Effector memory CD8-positive, alpha-beta T cell (primary cell): ENCODE measurements around the gene CCDC78.

Experiments used
- ATAC-seq: fragments of 150-1000 bp; cut with Tn5 transposase; replicated peaks from 2 replicates; pipeline ENCODE4 v1.10.0; 2021; ENCODE audit warnings: mild to moderate bottlenecking, moderate library complexity
- DNase-seq, 3 experiments: peaks; one replicate each; pipeline ENCODE4 v3.0.0; 2021
- H3K27ac Mint-ChIP-seq, 2 donors: one replicate each; pipeline ENCODE4 v1.8.0; 2022; ENCODE audit warnings: mild to moderate bottlenecking in 2 of 2, mixed read lengths in 2 of 2, moderate library complexity in 2 of 2
- H3K27me3 Mint-ChIP-seq, 2 donors: one replicate each; pipeline ENCODE4 v1.8.0; 2022; ENCODE audit warnings: mixed read lengths in 2 of 2
- H3K36me3 Mint-ChIP-seq: one replicate; pipeline ENCODE4 v1.8.0; 2022; ENCODE audit warnings: mild to moderate bottlenecking, moderate library complexity, mixed read lengths; ENCODE audit not compliant: insufficient read depth
- H3K4me1 Mint-ChIP-seq, 2 donors: one replicate each; pipeline ENCODE4 v1.8.0; 2022; ENCODE audit warnings: low read depth in 2 of 2, mixed read lengths in 2 of 2
- H3K4me3 Mint-ChIP-seq, 2 donors: one replicate each; pipeline ENCODE4 v1.8.0; 2022; ENCODE audit warnings: mild to moderate bottlenecking in 2 of 2, mixed read lengths in 2 of 2, moderate library complexity in 2 of 2
- H3K9me3 Mint-ChIP-seq, 2 donors: one replicate each; pipeline ENCODE4 v1.8.0; 2022; ENCODE audit warnings: mixed read lengths in 2 of 2

The CCDC78 gene

DNA sequence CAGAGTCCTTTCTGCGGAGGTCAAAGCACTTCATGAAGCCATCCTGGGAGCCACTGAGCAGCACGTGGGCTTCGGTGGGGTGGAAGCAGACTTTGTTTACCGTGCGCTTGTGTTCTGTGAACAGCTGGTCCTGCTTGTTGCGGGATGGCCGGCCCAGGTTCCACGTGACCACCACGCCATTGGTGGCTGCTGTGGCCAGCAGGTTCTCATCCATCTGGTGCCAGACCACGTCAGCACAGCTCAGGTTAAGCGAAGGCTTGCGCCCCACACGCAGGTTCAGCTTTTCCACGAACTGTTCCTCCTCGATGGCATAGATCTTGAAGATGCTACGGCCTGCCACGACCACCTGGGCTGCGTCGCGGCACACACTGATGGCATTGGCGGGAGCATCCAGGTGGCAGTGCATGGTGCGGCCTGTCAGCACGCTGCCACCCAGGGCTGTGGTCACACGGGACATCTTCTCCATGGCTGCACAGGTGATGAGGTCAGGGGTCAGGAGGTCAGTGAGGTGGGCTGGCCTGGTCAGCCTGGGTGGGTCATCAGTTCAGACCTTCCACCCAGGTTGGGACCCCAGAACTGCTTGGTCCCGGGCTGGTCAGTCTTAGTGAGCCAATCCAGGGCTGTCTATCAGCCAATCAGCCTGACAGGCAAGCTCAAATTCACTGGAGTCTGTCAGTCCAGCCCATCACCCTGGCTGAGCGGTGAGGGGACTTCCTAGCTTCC, 36.9 kb downstream of the CCDC78 start:
- peak overlapping the region; percentile 89 to 91 for H3K27ac Mint-ChIP-seq
- H3K27me3 Mint-ChIP-seq = no peaks in the 10 kb centered on the region
- peaks cover 9% of the 10 kb centered on the region for H3K36me3 Mint-ChIP-seq
- no peaks in the 10 kb centered on the region for H3K9me3 Mint-ChIP-seq
- ATAC-seq (no peak), DNase-seq (no peak)
- H3K4me1 Mint-ChIP-seq = peaks cover 11 to 25% of the 10 kb centered on the region in 2 donors
- H3K4me3 Mint-ChIP-seq = peak overlapping the region; percentile 87 to 90

DNA sequence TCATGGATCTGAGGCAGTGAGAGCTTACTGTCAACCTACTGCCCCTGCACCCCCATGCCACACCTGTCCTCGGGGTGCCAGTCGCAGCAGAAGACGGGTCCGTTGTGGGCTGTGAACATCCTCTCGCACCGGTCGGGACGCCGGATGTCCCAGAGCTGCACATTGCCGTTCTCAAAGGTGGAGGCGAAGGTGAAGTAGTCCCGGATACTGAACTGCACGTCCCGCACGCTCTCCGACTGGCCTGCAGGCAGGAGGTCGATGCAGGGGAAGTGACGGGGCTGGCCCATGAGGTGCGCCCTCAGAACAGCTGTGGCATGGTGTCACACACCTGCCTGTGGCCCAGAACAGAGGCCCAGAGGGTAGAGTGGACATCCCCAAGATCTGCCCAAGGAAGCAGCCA, 38.7 kb downstream of the CCDC78 start:
- Mint-ChIP-seq H3K27ac (no peak overlapping the region), H3K4me3 (peak overlapping the region in 1 of 2 donors; percentile 90), H3K27me3 (no peaks in the 10 kb centered on the region), H3K4me1 (peaks cover 11 to 28% of the 10 kb centered on the region in 2 donors), H3K36me3 (peaks cover 25% of the 10 kb centered on the region), H3K9me3 (no peaks in the 10 kb centered on the region)
- no peak for ATAC-seq
- no peak for DNase-seq

DNA sequence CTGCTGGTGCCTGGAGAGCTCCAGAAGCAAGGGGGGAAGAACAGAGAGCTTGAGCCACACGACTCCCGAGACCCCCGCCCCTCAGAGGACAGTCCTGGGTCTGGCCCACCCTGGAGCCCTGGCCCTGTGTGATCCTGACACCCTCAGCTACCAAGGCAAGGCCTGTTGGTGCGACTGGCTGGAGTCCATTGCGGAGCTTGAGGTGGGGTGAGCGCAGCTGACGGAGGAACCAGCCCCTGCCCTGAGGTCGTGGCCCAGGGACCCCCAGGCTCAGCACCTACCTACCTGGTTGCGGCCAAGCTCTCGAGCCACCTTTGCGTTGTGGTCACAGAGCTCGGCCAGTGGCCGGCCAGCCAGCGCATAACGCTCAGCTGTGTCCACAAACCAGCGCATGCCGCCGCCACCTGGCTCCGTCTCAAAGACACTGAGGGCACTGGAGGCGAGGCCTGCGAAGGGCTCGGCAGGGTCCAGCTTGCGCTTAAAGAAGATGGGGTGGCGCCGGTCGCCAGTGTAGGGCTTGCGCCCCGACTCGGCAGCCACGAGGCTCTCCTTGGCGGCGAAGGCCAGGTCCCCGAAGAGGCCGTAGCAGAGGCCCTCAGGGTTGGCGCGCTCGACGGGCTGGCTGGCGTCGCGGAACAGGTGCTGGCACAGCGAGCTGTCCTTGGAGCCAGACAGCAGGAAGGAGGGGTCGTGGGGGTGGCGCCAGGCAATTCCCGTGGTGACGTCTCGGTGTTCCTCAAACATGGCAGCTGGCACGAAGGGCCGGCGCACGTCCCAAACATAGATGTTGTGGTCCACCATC, 39.6 kb downstream of the CCDC78 start:
- no peak for DNase-seq
- H3K9me3 Mint-ChIP-seq = no peaks in the 10 kb centered on the region
- no peak for ATAC-seq
- H3K27ac Mint-ChIP-seq = no peak overlapping the region
- no peak overlapping the region for H3K4me3 Mint-ChIP-seq
- H3K36me3 Mint-ChIP-seq = peaks cover 34% of the 10 kb centered on the region
- peaks cover 13 to 35% of the 10 kb centered on the region in 2 donors for H3K4me1 Mint-ChIP-seq
- no peaks in the 10 kb centered on the region for H3K27me3 Mint-ChIP-seq

DNA sequence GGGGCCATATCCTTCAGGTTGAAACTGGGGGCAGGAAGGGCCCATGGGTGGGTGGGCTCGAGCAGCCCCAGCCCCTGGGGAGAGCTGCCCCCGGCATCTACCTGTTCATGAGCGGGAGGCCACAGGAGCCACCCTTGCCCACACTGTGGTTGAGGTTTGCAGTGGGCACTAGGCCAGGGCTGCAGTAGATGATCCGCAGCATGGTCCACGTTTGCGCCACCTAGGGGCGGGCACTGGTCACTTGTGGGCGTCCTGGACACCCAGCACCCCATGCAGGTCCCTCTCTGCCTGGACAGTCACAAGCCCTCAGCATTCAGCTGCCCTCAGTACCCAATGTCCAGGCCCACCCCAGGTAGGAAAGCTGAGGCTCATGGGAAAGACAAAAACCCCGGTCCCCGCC, 40.3 kb downstream of the CCDC78 start:
- H3K4me3 Mint-ChIP-seq = peak overlapping the region; percentile 55 to 65
- H3K4me1 Mint-ChIP-seq = peaks cover 10 to 42% of the 10 kb centered on the region in 2 donors
- H3K27me3 Mint-ChIP-seq = no peaks in the 10 kb centered on the region
- ATAC-seq (no peak), DNase-seq (no peak)
- H3K27ac Mint-ChIP-seq = peak overlapping the region in 1 of 2 donors; percentile 78
- H3K9me3 Mint-ChIP-seq = no peaks in the 10 kb centered on the region
- peaks cover 37% of the 10 kb centered on the region for H3K36me3 Mint-ChIP-seq

DNA sequence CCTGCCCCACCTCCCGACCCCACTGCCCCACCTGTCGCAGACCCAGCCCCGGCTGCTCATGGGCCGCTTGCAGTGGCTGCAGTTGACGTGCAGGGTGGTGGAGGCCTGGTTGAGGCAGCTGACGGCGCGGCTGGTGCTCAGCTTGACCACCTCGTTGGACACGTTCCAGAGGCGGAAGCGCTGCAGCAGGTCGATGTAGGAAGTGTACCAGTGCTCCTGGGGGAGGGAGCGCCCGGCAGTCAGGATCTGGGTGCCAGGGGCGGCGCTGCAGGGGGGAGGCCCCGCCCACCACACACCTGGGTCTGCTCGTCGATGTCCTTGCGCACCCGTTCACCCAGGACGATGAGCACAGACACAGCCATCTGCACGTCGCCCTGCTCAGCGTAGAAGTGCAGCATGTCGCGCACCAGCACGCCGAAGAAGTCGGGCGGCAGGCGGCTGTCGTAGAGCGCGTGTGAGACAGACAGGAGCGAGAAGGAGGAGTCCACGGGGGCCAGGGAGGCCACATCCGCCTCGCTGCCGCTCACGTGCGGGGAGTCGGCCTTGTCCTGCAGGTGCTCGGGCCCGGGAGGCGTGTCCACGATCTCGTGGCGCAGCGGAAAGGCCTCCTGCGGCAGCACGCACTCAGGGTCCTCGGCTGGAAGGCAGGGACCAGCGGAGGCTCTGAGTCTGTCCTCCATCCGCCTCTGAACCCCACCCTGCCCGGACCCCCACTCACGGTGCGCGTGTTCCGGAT, 41.1 kb downstream of the CCDC78 start:
- H3K4me3 Mint-ChIP-seq = peak overlapping the region in 1 of 2 donors; percentile 65
- ATAC-seq (no peak), DNase-seq (no peak)
- H3K36me3 Mint-ChIP-seq = peaks cover 35% of the 10 kb centered on the region
- H3K27me3 Mint-ChIP-seq = no peaks in the 10 kb centered on the region
- H3K27ac Mint-ChIP-seq = peak overlapping the region in 1 of 2 donors; percentile 83
- H3K9me3 Mint-ChIP-seq = no peaks in the 10 kb centered on the region
- peaks cover 5 to 41% of the 10 kb centered on the region in 2 donors for H3K4me1 Mint-ChIP-seq

DNA sequence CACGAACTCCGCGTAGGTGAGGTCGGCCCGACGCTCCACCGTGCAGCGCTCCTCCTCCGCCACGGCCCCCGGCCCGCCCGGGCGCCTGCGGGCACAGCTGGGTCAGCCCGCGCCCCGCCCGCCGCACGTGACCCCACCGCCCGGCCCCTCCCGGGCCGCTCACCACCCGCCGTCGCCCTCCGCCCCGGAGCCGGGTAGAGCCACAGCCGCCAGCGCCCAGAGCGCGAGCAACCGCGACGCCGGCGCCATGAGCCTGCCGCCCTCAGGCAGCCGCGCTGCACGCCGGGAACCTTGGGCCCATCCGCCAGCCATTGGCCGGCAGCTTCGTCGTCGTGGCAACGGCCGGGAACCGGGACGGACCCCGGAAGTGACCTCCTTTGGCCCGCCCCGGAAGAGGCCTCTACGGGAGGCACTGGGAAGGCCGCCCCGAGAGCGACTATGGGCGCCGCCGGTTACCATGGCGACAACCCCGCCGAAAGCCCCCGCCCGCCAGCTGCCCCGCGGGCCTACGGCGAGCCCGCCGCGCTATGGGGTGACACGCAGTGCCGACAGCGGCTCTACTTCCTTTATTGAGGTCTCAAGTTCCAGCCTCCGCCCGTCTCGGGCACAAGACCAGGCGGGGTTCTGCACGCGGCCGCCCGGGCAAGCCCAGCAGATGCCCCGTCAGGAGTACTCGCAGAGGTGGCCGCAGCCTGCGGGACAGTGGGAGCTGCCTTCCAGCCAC, 42.0 kb downstream of the CCDC78 start, which contains the start of gene JMJD8:
JMJD8 (minus strand) TSS at position 264 of the 724 bp plus-strand sequence; CDS start at position 249, 15 bp downstream.
- Mint-ChIP-seq H3K9me3 (no peaks in the 10 kb centered on the region), H3K36me3 (peaks cover 35% of the 10 kb centered on the region), H3K4me1 (peaks cover 7 to 35% of the 10 kb centered on the region in 2 donors), H3K27ac (peak within 1 kb of the TSS; percentile 75 to 83), H3K27me3 (no peaks in the 10 kb centered on the region), H3K4me3 (peak within 1 kb of the TSS; percentile 75 to 78)
- DNase-seq = peak; percentile 91 to 96 (median 94)
- ATAC-seq = peak; percentile 76

DNA sequence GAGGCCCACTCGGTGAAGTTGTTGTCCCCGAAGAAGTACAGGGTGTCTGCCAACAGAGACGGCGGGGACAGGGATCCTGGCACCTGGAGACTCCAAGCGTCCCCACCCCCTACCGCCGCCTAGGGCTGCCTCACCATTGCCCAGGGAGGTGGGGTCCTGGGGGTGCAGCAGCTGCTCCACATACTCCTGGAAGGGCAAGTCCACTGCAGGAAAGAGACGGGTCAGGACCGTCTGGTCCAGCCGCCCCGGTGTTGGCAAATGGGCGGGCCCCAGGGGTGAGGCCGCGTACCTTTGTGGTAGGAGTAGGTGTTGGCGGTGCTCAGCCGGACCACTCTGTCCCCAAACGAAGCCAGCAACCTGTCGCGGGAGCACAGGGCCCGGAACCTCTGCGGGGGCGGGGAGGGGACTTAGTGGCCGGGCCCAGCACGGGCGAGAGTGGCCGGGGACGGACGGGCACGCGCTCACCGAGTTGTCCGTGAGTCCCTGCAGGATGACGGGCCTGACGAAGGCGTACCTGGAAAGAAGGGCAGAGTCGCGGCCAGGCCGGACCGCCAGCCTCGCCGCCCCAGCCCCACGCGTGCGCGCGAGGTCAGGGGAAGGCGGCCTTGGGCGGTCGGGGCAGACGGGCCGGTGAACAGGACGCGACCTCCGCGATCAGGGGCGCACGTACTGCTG, 42.7 kb downstream of the CCDC78 start:
- H3K27ac Mint-ChIP-seq = peak overlapping the region; percentile 65 to 83
- no peak for DNase-seq
- no peaks in the 10 kb centered on the region for H3K9me3 Mint-ChIP-seq

DNA sequence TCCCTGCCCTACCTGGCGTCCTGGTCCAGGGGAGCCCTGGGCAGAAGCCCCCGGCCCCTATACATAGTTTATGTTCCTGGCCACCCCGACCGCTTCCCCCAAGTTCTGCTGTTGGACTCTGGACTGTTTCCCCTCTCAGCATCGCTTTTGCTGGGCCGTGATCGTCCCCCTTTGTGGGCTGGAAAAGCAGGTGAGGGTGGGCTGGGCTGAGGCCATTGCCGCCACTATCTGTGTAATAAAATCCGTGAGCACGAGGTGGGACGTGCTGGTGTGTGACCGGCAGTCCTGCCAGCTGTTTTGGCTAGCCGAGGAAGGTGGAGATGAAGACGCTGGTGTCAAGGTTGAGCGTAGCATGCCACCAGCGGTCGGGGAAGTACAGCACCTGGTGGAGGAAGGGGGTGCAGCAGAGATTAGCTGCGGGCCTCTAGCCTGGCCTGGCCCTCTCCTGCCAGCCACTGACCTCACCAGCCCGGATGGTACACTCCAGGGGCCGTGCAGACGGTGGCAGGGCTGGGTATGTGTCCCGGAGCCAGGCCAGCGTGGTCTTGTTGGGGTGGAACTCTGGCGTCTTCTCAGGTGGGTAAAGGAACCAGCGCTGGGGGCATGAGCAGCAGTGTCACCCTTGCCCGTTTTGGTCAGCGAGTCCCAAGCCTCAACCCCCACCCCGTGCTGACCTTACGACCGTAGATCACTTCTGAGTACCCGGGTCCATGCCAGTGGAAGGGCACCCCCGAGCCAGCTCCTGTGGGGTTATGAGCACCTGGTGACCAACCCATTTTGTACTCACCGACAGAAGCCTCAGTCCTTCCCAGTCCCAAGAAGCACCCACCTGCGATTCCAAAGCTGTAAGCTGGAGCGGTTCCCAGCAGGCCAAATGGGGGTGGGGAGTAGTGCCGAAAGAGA, 43.5 kb downstream of the CCDC78 start:
- Mint-ChIP-seq H3K27ac (peak overlapping the region; percentile 65 to 83), H3K36me3 (peaks cover 35% of the 10 kb centered on the region), H3K4me1 (peaks cover 7 to 35% of the 10 kb centered on the region in 2 donors), H3K9me3 (no peaks in the 10 kb centered on the region), H3K27me3 (no peaks in the 10 kb centered on the region), H3K4me3 (peak overlapping the region; percentile 75 to 78)
- no peak for DNase-seq
- ATAC-seq = no peak

More for the DNA sequence above, 42.7 kb downstream of the CCDC78 start:
- no peaks in the 10 kb centered on the region for H3K27me3 Mint-ChIP-seq
- ATAC-seq = no peak
- H3K36me3 Mint-ChIP-seq = peaks cover 35% of the 10 kb centered on the region
- H3K4me1 Mint-ChIP-seq = peaks cover 7 to 35% of the 10 kb centered on the region in 2 donors
- peak overlapping the region; percentile 75 to 78 for H3K4me3 Mint-ChIP-seq

DNA sequence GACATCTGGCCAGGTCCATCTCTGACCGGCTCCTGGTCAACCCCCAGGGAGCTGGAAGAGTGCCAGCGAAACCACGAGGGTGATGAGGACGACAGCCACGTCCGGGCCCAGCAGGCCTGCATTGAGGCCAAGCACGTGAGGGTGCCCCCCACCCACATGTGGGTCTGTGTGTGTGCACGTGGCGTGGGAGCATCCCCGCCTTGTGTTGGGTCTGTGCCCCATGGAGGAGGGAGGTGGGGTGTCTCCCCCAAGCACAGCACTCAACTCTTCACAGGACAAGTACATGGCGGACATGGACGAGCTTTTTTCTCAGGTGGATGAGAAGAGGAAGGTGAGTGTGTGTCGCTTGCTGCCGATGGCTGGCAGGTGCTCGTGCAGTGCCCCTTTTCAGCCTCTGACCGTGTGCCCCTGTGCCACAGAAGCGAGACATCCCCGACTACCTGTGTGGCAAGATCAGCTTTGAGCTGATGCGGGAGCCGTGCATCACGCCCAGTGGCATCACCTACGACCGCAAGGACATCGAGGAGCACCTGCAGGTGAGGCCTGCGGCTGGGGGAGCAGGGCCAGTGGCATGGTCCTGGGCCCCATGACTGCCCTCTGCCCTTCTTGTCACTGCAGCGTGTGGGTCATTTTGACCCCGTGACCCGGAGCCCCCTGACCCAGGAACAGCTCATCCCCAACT, 44.4 kb downstream of the CCDC78 start:
- Mint-ChIP-seq H3K27me3 (no peaks in the 10 kb centered on the region), H3K9me3 (no peaks in the 10 kb centered on the region), H3K36me3 (peaks cover 35% of the 10 kb centered on the region), H3K4me1 (peaks cover 7 to 36% of the 10 kb centered on the region in 2 donors), H3K27ac (peak overlapping the region in 1 of 2 donors; percentile 32), H3K4me3 (peak overlapping the region; percentile 75 to 78)
- no peak for ATAC-seq
- no peak for DNase-seq

DNA sequence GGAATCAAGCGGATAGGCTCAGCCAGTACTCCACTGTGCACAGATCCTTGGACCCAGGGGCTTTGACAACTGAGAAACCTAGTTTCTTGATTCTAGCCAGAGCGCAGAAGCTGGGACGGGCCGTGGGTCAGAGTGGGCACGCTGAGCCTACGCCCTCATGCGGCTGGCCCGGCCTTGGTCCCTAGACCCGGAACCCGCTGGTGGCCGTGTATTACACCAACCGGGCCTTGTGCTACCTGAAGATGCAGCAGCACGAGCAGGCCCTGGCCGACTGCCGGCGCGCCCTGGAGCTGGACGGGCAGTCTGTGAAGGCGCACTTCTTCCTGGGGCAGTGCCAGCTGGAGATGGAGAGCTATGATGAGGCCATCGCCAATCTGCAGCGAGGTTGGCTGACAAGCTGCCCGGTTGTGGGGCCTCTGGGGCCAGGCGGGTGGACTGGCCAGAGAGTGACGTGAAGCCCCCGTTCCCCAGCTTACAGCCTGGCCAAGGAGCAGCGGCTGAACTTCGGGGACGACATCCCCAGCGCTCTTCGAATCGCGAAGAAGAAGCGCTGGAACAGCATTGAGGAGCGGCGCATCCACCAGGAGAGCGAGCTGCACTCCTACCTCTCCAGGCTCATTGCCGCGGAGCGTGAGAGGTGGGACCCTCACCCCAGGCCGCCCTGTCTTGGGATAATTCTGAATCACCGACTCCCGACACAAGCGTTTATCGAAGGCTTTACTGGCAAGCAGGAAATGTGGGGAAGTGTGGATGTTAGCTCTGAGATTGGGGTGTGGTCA, 45.1 kb downstream of the CCDC78 start:
- Mint-ChIP-seq H3K36me3 (peaks cover 35% of the 10 kb centered on the region), H3K27me3 (no peaks in the 10 kb centered on the region), H3K9me3 (no peaks in the 10 kb centered on the region), H3K4me3 (peak overlapping the region; percentile 75 to 78), H3K4me1 (peaks cover 7 to 37% of the 10 kb centered on the region in 2 donors), H3K27ac (peak overlapping the region; percentile 32 to 44)
- ATAC-seq (no peak), DNase-seq (no peak)

DNA sequence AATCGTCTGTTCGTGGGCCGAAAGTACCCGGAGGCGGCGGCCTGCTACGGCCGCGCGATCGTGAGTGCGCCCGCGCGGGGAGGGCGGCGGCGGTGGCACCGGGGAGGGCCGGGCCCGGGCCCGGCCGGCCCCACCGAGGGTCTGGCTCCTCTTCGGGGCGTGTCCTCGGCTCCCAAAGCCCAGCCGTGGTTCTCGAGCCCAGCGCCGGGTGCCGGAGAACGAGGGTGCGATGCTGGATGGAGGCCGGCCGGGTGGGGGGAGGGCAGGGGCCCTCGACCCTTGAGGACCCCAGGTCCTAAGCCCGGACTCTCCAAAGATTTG, 45.7 kb downstream of the CCDC78 start:
- H3K27me3 Mint-ChIP-seq = no peaks in the 10 kb centered on the region
- DNase-seq = no peak
- H3K9me3 Mint-ChIP-seq = no peaks in the 10 kb centered on the region
- no peak for ATAC-seq
- H3K27ac Mint-ChIP-seq = peak overlapping the region in 1 of 2 donors; percentile 32
- H3K4me1 Mint-ChIP-seq = peaks cover 7 to 33% of the 10 kb centered on the region in 2 donors
- peaks cover 35% of the 10 kb centered on the region for H3K36me3 Mint-ChIP-seq
- H3K4me3 Mint-ChIP-seq = peak overlapping the region; percentile 75 to 78
